ENCODE results near the gene ACP1.

The ACP1 gene

DNA sequence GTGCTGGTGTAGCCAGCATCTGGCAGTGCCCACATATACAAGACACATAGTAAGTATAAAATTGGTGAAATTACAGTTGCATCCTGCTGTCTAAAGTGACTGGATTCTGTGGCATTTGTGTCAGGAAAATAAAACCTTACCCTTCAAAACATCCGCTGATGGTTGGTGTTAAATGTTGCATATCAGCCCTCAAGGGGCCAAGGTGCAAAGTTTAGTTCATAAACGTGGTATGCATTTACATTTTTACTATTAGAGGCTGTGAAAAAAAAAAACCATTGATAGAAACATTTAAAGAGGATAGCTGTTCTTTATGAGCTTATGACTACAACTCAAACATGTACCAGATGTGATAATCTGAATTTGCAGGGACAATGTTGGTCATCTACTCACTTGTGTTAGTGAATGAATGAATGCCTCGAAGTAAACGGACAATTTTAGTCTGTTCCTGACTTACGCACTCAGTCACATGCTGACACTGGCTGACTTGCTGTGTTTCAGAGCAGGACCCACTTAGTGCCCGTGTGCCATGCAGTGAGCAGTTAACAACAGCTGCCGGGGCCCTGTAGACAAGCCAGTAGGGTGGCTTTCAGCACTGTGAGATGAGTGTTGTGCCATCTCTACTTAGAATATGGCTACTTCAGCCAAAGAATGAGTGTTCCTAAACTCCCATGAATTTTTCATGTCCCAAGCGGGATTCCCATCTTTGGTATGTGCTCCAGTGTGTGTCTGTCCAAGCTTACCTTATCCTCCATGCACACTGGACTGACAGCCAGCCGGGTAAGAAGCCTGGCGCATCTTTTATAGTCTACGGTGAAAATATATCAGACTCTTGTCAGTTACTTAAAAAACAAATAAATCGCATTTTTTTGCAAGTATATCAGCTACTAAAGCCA, 17.9 kb downstream of the ACP1 start:
- DNase-seq, result no peak

DNA sequence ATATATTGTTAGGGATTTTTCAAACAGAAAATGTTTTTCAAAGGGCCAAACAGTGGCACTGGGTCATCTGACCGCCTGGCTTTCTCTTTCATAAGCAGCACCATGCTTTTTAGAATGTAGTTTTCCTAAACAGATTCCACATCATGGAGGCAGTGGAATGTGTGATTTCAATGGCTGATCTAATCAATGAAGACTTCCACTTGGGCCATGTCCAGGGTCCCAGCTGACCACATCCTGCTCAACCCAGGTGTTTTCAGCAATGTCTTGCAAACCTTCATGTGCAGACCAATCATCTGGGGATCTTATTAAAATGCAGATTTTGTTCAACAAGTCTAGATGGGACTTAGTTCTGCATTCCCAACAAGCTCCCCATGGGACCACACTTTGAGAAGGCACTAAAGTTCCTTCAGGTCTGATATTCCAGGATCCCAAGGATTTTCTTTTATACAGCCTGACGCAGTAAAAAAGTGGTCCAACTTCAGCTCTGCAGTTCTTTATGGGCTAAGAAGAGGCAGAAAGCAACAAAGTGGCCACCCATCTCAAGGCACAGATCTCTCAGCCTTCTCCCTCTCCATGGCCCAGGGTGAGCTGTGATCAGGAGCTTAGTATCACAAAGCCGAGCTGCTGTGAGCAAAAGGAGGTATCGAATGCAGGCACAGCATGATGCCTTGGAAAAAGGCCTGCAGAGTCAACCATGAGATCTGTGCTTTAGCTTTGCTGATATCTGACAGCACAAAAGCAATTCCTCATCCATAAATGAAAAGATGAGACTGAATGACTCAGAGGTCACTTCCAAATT, 19.4 kb downstream of the ACP1 start:
- DNase-seq, result no peak

DNA sequence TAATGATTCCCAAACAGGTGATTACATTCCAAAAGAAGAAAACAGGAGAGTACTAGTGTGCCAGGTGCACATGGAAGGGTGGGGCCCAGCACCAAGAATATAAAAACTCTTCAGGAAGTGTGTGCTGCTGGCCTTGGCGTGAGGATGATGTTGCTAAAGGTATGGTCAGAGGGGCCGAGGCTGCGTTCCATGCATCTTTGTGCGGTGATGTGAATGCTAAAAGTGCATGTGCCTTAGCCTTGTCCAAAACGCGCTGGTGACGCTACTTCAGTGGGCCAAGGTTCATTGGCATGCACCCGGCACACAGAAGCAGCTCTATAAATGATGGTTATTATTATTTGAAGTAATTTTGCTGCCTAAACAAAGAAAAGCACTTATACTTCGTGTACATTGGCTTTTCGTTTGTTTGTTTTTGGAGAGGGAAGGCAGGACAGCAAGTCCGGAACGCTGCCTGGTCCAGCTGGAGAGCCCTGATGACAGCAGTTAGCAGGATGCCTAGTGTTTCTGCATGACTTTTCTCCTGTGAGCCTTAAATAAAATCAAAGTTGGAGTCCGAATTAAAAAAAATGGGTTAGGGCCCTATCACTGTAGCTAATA, 20.2 kb downstream of the ACP1 start:
- DNase-seq, result no peak

DNA sequence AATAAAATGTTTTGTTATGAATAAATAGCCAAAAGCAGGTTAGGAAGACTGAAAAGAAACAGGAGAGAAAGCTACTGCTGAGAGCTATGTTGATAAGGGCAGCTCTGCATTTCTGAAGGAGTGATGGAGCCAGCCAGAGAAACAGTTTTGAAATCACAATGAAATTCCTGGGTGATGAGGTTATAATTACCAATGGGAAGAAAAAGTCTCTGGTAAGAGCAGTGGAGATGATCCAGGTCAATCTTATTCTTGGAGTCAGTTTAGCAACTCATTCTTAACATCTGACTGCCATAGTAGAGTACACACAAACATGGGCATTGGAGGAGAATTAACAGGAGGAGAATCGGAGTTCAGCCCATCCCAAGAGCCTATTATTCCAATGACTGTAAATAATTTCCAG, 20.8 kb downstream of the ACP1 start:
- no peak for DNase-seq

DNA sequence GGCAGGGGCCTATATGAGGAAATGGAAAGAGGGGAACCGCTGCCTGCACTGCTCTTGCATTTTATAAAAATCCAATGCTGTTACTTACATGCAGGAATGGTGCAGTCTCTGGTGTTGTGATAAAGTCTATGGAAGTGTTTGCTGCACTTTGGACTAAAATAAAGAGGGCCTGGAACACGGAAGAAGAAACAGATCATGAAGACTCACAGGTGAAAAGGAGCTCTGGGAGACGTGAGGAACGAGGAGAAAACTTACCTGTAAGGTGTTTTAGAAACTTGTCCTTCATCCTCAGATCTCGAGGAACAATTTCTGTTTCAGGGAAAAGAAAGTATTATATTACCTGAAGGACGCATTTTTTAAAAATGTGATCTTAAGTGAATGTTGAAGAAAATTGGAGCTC, 21.3 kb downstream of the ACP1 start:
- no peak for DNase-seq

GRCh38 chr2:286774-287392, 22.1 kb downstream of the ACP1 start:
- DNase-seq, result no peak

- DNase-seq, result peak in 1 of 2 experiments; percentile 33
These were observed 22.7 kb downstream of the ACP1 start for GRCh38 chr2:287471-287885.

DNA sequence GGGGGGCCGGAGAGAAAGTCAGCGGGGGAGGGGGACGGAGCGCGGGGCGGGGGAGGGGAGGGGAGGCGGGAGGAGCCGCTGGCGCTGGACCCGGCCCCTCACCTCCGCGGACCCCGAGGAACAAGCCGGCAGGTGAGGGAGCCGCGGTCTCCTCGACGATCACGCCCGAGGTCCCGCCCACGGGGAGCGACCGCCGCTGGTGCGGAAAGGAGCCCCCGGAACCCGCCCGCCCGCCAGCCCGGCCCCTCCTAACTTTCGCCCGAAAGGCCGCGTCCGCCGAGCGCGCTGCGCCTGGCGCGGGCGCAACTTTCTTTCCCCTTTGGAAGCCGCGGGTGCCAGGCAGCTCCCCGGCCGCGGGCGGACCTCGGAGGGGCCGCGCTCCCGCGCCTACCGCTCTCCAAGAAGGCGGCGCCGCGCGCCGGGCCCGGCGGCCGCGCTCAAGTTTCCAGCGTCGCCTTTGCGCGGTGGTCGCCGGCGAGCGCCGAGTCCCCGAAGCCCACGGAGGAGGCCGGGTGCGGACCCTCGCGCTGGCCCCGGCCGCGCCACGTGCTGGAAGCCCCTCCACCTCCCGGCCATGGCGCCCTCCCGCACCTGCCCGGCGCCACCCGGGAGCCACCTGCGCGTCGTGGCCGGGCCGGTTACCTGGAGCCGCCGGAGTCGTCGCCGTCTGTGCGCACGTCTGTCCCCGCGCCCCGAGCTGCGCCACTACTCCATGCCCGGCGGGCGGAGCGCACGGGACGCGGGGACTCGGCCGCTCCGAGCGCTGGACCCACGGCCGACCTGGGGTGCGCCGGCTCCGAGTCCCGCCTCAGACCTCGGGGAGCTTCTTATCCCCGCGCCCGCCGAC, 23.4 kb downstream of the ACP1 start, which contains the start of gene ALKAL2:
Gene ALKAL2 (minus strand): TSS at position 181 of the 847 bp plus-strand sequence. CDS start 256 bp downstream, outside the sequence.
- peak in 1 of 2 experiments; percentile 26 for DNase-seq

DNA sequence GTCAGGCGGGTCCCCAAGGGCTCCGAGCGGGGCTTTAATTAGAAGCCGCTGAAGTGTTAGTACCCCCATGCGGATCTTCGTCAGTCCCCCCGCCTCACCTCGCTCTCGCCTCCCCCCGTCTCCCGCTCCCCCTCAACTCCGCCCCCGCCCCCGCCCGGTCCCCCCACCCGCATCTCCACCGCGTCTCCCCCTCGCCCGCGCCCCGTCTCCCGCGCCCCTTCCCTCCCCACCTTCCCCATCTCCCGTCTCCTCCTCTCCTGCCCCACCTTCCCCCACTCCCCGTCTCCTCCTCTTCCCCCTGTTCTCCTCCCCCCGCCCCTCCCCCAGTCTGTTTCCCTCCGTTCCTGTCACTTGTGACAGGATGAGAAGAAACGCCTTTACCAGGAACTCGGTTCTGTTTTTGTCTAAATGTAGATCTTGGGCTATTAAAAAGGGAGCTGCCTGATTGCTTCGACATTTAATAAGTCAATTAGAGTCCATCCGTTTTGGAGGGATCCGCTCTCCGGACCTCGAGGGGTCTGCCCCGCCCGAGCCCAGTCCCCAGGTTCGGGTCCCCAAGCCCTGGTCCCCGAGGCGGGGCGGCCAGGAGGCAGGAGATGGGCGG, 24.1 kb downstream of the ACP1 start:
- DNase-seq, result peak in 1 of 2 experiments; percentile 17

DNA sequence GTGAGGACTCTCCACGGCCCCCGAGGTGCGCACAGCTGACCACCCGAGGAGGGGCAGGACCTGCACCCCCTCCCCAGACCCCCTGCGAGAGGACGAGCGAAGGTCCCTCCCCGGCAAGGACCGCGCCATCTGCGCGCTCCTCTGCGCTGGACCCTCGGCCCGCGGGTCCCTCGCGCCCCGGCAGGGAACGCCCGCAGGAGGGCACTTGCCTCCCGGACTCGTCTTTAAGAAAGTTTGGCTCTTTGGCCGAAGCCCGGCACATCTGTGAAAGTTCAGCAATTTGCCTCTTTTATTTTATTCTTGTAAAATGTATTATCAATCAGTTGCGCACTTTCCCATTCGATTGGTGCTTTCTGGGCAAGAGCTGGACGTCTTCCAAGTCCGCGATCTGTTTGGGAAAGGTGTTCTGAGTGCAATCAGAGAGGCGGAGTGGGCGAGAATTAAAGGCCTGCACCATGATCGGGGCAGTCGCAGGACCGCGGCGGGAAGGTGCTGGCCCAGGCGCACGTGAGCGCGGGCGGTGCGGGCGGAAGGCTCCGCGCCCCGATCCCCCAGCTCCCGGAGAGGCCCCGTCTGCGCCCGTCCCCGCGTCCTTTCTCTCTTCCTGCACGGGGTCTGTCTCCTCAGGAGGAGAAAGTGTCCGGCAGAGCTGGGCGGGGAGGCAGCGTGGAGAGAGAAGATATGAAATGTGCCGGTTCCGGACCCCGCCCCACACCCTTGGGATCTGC, 24.8 kb downstream of the ACP1 start:
- peak; percentile 31 to 63 for DNase-seq

- DNase-seq, result peak; percentile 31 to 79
These were observed 25.5 kb downstream of the ACP1 start for GRCh38 chr2:290090-290722.

DNA sequence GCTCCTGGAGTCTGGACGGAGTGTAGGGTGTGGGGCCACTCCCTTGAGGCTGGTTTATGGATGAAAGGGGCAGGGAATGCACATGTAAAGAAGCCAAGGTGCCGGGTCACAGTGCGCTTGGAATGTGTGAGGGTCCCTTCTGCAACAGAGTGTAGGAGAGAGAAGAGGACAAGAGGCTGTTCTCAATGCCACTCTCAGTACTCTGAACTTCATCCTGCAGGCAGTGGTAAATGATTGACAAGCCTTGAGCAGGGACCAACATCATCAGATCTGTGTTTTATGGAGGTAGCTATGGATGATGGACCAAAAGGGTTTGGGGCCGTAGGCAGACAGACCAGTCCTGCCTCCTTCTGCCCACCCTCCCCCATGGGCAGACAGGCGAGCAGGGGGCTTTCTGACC, 30.3 kb downstream of the ACP1 start:
- DNase-seq, result no peak

DNA sequence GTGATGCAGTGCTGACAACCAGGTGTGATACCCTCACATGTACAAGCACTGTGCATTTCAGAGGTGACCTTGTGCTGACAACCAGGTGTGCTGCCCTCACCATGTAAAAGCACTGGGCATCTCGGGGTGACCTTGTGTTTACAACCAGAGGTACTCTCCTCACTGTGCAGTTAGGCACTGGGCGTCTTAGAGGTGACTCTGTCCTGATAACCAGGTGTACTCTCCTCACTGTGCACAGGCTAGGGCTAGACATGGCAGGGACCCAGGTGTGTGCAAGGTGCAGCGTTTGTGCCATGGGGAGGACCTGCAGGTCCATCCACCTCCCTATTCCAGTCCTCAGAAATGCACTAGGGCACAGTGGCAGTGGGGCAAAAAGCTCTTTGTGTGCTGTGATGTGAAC, 31.6 kb downstream of the ACP1 start:
- no peak for DNase-seq

- DNase-seq, result no peak
These were observed 40.6 kb downstream of the ACP1 start for GRCh38 chr2:305366-305765.

- no peak for DNase-seq
These were observed 44.6 kb downstream of the ACP1 start for GRCh38 chr2:309148-309953.

- DNase-seq, result no peak
These were observed 45.3 kb downstream of the ACP1 start for GRCh38 chr2:309954-310510.

DNA sequence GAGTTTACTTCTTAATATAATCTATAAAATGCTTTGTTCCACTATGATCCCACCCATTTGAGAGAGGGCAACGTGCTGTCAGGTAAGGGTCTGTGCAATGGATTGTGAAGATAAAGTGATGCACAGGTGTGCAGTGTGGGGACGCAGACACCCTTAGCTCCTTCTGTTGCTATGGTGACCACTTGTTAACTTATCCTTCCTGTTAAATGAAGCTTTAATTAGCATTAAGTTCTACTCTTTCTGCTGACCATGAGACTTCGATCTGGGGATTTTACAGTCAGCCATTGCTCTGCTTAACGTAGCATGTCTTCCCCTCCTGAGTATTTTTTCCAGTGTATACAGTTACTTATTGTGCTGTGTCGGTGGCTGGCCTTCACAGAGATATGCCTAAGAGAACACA, 46.2 kb downstream of the ACP1 start:
- DNase-seq, result no peak

GRCh38 chr2:313991-314390, 49.2 kb downstream of the ACP1 start:
- peak in 1 of 2 experiments; percentile 50 for DNase-seq
